CD14-positive monocyte (primary cell): ENCODE data around the gene FRA10AC1. TPM values are rescaled to one million over a fixed set of nuclear protein-coding genes. Genes with fewer than 3 reads are reported as not detected.
A peak's percentile ranks its signal among the peaks of the same experiment; 100 is the strongest.

Experiments
- DNase-seq, 3 donors: peaks; one replicate each; pipeline ENCODE4 v3.0.0-alpha.2; 2011 to 2022
- H2AFZ ChIP-seq: 2 replicates; pipeline ENCODE4 v1.6.0; 2012; ENCODE audit warnings: mild to moderate bottlenecking, low read depth, low read length, inconsistent platforms; ENCODE audit not compliant: insufficient read depth, poor library complexity, severe bottlenecking
- H3K27ac ChIP-seq, 2 donors: 1 replicate in 1 of 2; 2 replicates in 1 of 2; pipeline ENCODE4 v1.5.1; 2012 to 2013; ENCODE audit warnings: low read length in 2 of 2, control low read depth in 1 of 2, inconsistent platforms in 1 of 2, low read depth in 1 of 2, mild to moderate bottlenecking in 1 of 2
- H3K27me3 ChIP-seq, 2 donors: one replicate each; pipeline versions ENCODE4 v1.6.0 to v1.6.1; 2011 to 2013; ENCODE audit warnings: low read length in 2 of 2; ENCODE audit not compliant: control insufficient read depth in 2 of 2, insufficient read depth in 2 of 2
- H3K36me3 ChIP-seq, 2 donors: replicated peaks in 1 of 2; 1 replicate in 1 of 2; 2 replicates in 1 of 2; pipeline versions ENCODE4 v1.5.1 to v1.6.1; 2012 to 2013; ENCODE audit warnings: low read length in 2 of 2, control low read depth in 1 of 2, inconsistent platforms in 1 of 2, mild to moderate bottlenecking in 1 of 2; ENCODE audit not compliant: insufficient read depth in 2 of 2, control insufficient read depth in 1 of 2
- H3K4me1 ChIP-seq, 2 donors: 1 replicate in 1 of 2; 2 replicates in 1 of 2; pipeline versions ENCODE4 v1.5.1 to v1.6.1; 2012 to 2013; ENCODE audit warnings: low read length in 2 of 2, control low read depth in 1 of 2, inconsistent platforms in 1 of 2, mild to moderate bottlenecking in 1 of 2, moderate library complexity in 1 of 2; ENCODE audit not compliant: insufficient read depth in 2 of 2, control insufficient read depth in 1 of 2
- H3K4me2 ChIP-seq: replicated peaks from 2 replicates; pipeline ENCODE3; 2012; ENCODE audit warnings: low read length, moderate library complexity, mild to moderate bottlenecking; ENCODE audit not compliant: poor library complexity, severe bottlenecking; ENCODE audit errors: extremely low read depth
- H3K4me3 ChIP-seq, 3 experiments: fragments of 200-600 bp in 1 of 3; sonication (generic) in 1 of 3; replicated peaks in 1 of 3; 1 replicate in 2 of 3; 2 replicates in 1 of 3; pipeline ENCODE4 v1.5.1; 2011 to 2013; ENCODE audit warnings: low read length in 3 of 3, mild to moderate bottlenecking in 3 of 3, control low read depth in 2 of 3, low read depth in 2 of 3, inconsistent platforms in 1 of 3, moderate library complexity in 1 of 3
- H3K79me2 ChIP-seq: 2 replicates; pipeline ENCODE4 v1.6.0; 2012; ENCODE audit warnings: mild to moderate bottlenecking, control low read depth, inconsistent platforms, low read length, moderate library complexity; ENCODE audit not compliant: insufficient read depth
- H3K9ac ChIP-seq: 2 replicates; pipeline ENCODE4 v1.6.0; 2017; ENCODE audit warnings: low read length, mild to moderate bottlenecking; ENCODE audit not compliant: insufficient read depth, poor library complexity, severe bottlenecking
- H3K9me3 ChIP-seq, 2 donors: replicated peaks in 1 of 2; 1 replicate in 1 of 2; 2 replicates in 1 of 2; pipeline versions ENCODE4 v1.5.1 to v1.6.1; 2012 to 2013; ENCODE audit warnings: low read length in 2 of 2, control low read depth in 1 of 2; ENCODE audit not compliant: control insufficient read depth in 1 of 2, insufficient read depth in 1 of 2
- H4K20me1 ChIP-seq: 2 replicates; pipeline ENCODE4 v1.6.0; 2012; ENCODE audit warnings: mild to moderate bottlenecking, low read length, control low read depth, moderate library complexity; ENCODE audit not compliant: insufficient read depth
- H3K27ac Mint-ChIP-seq, 7 donors: one replicate each; pipeline ENCODE4 v1.8.0; 2020; ENCODE audit warnings: mild to moderate bottlenecking in 7 of 7, mixed read lengths in 7 of 7, moderate library complexity in 6 of 7, inconsistent platforms in 2 of 7
- H3K27me3 Mint-ChIP-seq, 3 donors: one replicate each; pipeline ENCODE4 v1.8.0; 2021 to 2022; ENCODE audit warnings: low read depth in 3 of 3, mild to moderate bottlenecking in 3 of 3, mixed read lengths in 3 of 3, moderate library complexity in 3 of 3, inconsistent platforms in 1 of 3
- H3K36me3 Mint-ChIP-seq, 2 donors: one replicate each; pipeline ENCODE4 v1.8.0; 2020; ENCODE audit warnings: mixed read lengths in 2 of 2, inconsistent platforms in 1 of 2, mild to moderate bottlenecking in 1 of 2
- H3K4me1 Mint-ChIP-seq: one replicate; pipeline ENCODE4 v1.8.0; 2020; ENCODE audit warnings: mild to moderate bottlenecking, mixed read lengths
- H3K4me3 Mint-ChIP-seq, 2 donors: one replicate each; pipeline ENCODE4 v1.8.0; 2020; ENCODE audit warnings: mild to moderate bottlenecking in 2 of 2, mixed read lengths in 2 of 2, moderate library complexity in 1 of 2
- H3K9me3 Mint-ChIP-seq, 7 donors: one replicate each; pipeline ENCODE4 v1.8.0; 2020 to 2022; ENCODE audit warnings: mixed read lengths in 7 of 7, mild to moderate bottlenecking in 6 of 7, moderate library complexity in 6 of 7, inconsistent platforms in 2 of 7
- WGBS: methylation state at CpG from one replicate; pipeline ENCODE4 v1.1.5; 2013; ENCODE audit warnings: missing lambda C conversion rate; ENCODE audit not compliant: insufficient coverage; 5-methylcytosine and 5-hydroxymethylcytosine counted together
- intact Hi-C, 2 donors: fragments of 100-400 bp; cut with micrococcal nuclease; formaldehyde crosslinking; loops; one replicate each; pipeline versions ENCODE4 v1.15.0 to v1.15.1; 2023
- polyA plus RNA-seq, 3 donors: library from polyadenylated mRNA; depleted of rRNA in 1 of 3; unstranded in 2 of 3; stranded (reverse) in 1 of 3; fragments of 300-500 nt in 2 of 3; fragments of >200 nt in 1 of 3; fragmentation: Illumina TruSeq in 2 of 3; gene quantifications; 1 replicate in 2 of 3; 2 replicates in 1 of 3; pipeline ENCODE4 v1.2.3, GENCODE V29; 2012 to 2021
- TF ChIP-seq, protein P1 (sequence below): fragments of 200-600 bp; IDR thresholded peaks from one replicate; pipeline ENCODE4 v1.8.0; 2022; ENCODE audit warnings: antibody characterized with exemption, mild to moderate bottlenecking

The FRA10AC1 gene
- polyA plus RNA-seq, 3 donors = 0.95 to 7.2 (median 2.0) TPM

DNA sequence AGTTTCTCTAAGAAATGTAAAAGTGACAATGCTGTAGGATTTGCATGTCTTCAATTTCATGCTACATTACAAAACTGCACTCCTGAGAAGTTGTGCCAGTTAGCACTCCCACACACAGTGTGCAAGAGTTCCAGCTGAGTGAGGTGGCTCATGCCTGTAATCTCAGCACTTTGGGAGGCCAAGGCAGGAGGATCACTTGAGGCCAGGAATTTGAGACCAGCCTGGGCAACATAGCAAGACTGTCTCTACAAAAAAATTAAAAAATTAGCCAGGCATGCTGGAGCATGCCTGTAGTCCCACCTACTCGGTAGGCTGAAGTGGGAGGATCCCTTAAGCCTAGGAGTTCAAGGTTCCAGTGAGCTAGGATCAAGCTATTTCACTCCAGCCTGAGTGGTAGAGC is 44.6 kb downstream of the FRA10AC1 start:
- no peak for DNase-seq
- Histone ChIP-seq H3K4me1 (no peaks in the 10 kb centered on the region), H3K36me3 (peaks cover 5 to 27% of the 10 kb centered on the region in 2 donors), H3K4me2 (no peak overlapping the region), H3K79me2 (no peaks in the 10 kb centered on the region), H2AFZ (no peak overlapping the region), H4K20me1 (no peaks in the 10 kb centered on the region), H3K4me3 (no peak overlapping the region), H3K9ac (no peak overlapping the region), H3K9me3 (no peaks in the 10 kb centered on the region), H3K27me3 (no peaks in the 10 kb centered on the region), H3K27ac (no peak overlapping the region)
- WGBS = no CpG with 5 or more reads among the region's 1 CpG
- peaks cover 8 to 24% of the 10 kb centered on the region in 2 donors for H3K36me3 Mint-ChIP-seq
- no peak overlapping the region for H3K4me3 Mint-ChIP-seq
- TF ChIP-seq, protein P1, sequence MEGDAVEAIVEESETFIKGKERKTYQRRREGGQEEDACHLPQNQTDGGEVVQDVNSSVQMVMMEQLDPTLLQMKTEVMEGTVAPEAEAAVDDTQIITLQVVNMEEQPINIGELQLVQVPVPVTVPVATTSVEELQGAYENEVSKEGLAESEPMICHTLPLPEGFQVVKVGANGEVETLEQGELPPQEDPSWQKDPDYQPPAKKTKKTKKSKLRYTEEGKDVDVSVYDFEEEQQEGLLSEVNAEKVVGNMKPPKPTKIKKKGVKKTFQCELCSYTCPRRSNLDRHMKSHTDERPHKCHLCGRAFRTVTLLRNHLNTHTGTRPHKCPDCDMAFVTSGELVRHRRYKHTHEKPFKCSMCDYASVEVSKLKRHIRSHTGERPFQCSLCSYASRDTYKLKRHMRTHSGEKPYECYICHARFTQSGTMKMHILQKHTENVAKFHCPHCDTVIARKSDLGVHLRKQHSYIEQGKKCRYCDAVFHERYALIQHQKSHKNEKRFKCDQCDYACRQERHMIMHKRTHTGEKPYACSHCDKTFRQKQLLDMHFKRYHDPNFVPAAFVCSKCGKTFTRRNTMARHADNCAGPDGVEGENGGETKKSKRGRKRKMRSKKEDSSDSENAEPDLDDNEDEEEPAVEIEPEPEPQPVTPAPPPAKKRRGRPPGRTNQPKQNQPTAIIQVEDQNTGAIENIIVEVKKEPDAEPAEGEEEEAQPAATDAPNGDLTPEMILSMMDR = no peak
- intact Hi-C loops = no loop called here
- H3K9me3 Mint-ChIP-seq = peaks cover 0 to 2% (median 0%) of the 10 kb centered on the region in 7 donors
- peaks cover 0 to 2% (median 1%) of the 10 kb centered on the region in 3 donors for H3K27me3 Mint-ChIP-seq
- peak overlapping the region in 1 of 7 donors; percentile 68 for H3K27ac Mint-ChIP-seq
- H3K4me1 Mint-ChIP-seq = no peaks in the 10 kb centered on the region

DNA sequence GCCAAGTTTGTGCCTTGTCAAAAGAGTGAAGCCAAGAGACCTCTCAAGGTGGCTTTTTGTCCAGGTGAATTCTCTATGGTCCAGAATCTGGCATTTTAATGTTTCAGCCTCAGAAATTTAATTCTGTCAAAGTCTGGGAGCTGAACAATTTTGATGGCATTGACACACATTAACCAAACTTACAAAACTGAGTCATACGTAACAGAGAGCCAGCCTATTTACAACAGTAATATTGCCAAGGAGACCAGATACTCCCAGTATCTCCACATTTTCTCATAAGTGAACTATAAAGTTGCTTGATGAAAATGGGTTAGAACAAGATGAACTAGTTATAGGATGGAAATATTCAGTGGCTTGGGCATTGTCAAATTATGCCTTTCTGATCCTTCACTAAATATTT is 46.2 kb downstream of the FRA10AC1 start:
- Histone ChIP-seq H4K20me1 (no peaks in the 10 kb centered on the region), H3K79me2 (no peaks in the 10 kb centered on the region), H3K27me3 (no peaks in the 10 kb centered on the region), H3K9ac (no peak overlapping the region), H2AFZ (no peak overlapping the region), H3K27ac (no peak overlapping the region), H3K4me3 (no peak overlapping the region), H3K4me2 (no peak overlapping the region), H3K36me3 (peaks cover 5 to 18% of the 10 kb centered on the region in 2 donors), H3K4me1 (no peaks in the 10 kb centered on the region), H3K9me3 (peaks cover 5 to 6% of the 10 kb centered on the region in 2 donors)
- no peak for DNase-seq
- H3K4me3 Mint-ChIP-seq = no peak overlapping the region
- H3K36me3 Mint-ChIP-seq = peaks cover 8 to 16% of the 10 kb centered on the region in 2 donors
- no peaks in the 10 kb centered on the region for H3K4me1 Mint-ChIP-seq
- intact Hi-C loops = no loop called here
- H3K27ac Mint-ChIP-seq = no peak overlapping the region
- TF ChIP-seq, protein P1 = no peak
- peaks cover 3 to 9% (median 6%) of the 10 kb centered on the region in 7 donors for H3K9me3 Mint-ChIP-seq
- no CpG with 5 or more reads among the region's 1 CpG for WGBS
- H3K27me3 Mint-ChIP-seq = peaks cover 0 to 2% (median 1%) of the 10 kb centered on the region in 3 donors
